Testis (tissue), 2 donors: ENCODE measurements around the gene CCDC89.

Source experiments
- CTCF ChIP-seq, 3 experiments: fragments of 450-650 bp in 2 of 3; fragments of 200-600 bp in 1 of 3; sonication (generic) in 1 of 3; IDR thresholded peaks; one replicate each; pipeline ENCODE4 v1.5.1; 2016 to 2019; ENCODE audit warnings: antibody characterized with exemption in 3 of 3, mild to moderate bottlenecking in 2 of 3, moderate library complexity in 1 of 3
- POLR2A ChIP-seq: fragments of 450-650 bp; IDR thresholded peaks from one replicate; pipeline ENCODE4 v1.6.1; 2017; ENCODE audit warnings: antibody characterized with exemption, mild to moderate bottlenecking, moderate library complexity

GRCh38 chr11:85634747-85635146 lies 51.2 kb downstream of the CCDC89 start:
- TF ChIP-seq CTCF (IDR thresholded peaks at IDR 0.05) (no peak), POLR2A (no peak)
